MCF 10A (cell line): ENCODE measurements around the gene ERMP1. TPM values are rescaled to one million over a fixed set of nuclear protein-coding genes. Genes with fewer than 3 reads are reported as not detected.

Experiments used
- BruUV-seq: library from RNA; stranded (reverse); fragments of 400-500 nt; replicated peaks from 2 replicates; lab custom pipeline; 2021; lab: Mats Ljungman, UMichigan
- CTCF ChIA-PET: fragments of 300-600 bp; sonication (Branson Sonifier 250); formaldehyde crosslinking; extraction: SDS; loops from one replicate; lab custom pipeline; 2021; ENCODE audit warnings: antibody characterized with exemption, inconsistent platforms; lab: Yijun Ruan, JAX
- POLR2A ChIA-PET: fragments of 300-600, 350-650 bp; sonication (Branson Sonifier 250); formaldehyde crosslinking; extraction: SDS; loops from one replicate; lab custom pipeline; 2020; ENCODE audit warnings: antibody characterized with exemption, inconsistent platforms; lab: Yijun Ruan, JAX
- DNase-seq: peaks from one replicate; pipeline ENCODE4 v3.0.0-alpha.2; 2018; ENCODE audit not compliant: unreplicated experiment
- H3K27ac Mint-ChIP-seq: one replicate; pipeline ENCODE4 v1.8.0; 2022; ENCODE audit warnings: mild to moderate bottlenecking, low read depth, mixed read lengths; ENCODE audit not compliant: unreplicated experiment
- H3K27me3 Mint-ChIP-seq: one replicate; pipeline ENCODE4 v1.8.0; 2022; ENCODE audit warnings: mixed read lengths; ENCODE audit not compliant: insufficient read depth, unreplicated experiment
- H3K36me3 Mint-ChIP-seq: one replicate; pipeline ENCODE4 v1.8.0; 2022; ENCODE audit warnings: mild to moderate bottlenecking, moderate library complexity, mixed read lengths; ENCODE audit not compliant: insufficient read depth, unreplicated experiment
- H3K4me1 Mint-ChIP-seq: one replicate; pipeline ENCODE4 v1.8.0; 2022; ENCODE audit warnings: mixed read lengths; ENCODE audit not compliant: insufficient read depth, unreplicated experiment
- H3K4me3 Mint-ChIP-seq: one replicate; pipeline ENCODE4 v1.8.0; 2022; ENCODE audit warnings: mild to moderate bottlenecking, moderate library complexity, mixed read lengths; ENCODE audit not compliant: unreplicated experiment
- H3K9me3 Mint-ChIP-seq: one replicate; pipeline ENCODE4 v1.8.0; 2022; ENCODE audit warnings: mixed read lengths; ENCODE audit not compliant: unreplicated experiment
- CTCF ChIP-seq: fragments of 200-600 bp; IDR thresholded peaks from one replicate; pipeline ENCODE4 v1.8.0; 2022; ENCODE audit warnings: antibody characterized with exemption, mild to moderate bottlenecking; ENCODE audit not compliant: unreplicated experiment
- intact Hi-C: fragments of 100-400 bp; cut with micrococcal nuclease; formaldehyde crosslinking; loops from 2 replicates; pipeline ENCODE4 v1.14.1; 2022
- total RNA-seq: library from RNA; stranded (reverse); gene quantifications from 2 replicates; pipeline ENCODE4 v1.2.3, GENCODE V29; 2022

The ERMP1 gene
- total RNA-seq, 1 experiment from 2014 or later, result 17.2 TPM

GRCh38 chr9:5850724-5851122 is 17.8 kb upstream of the ERMP1 start:
- no peaks in the 10 kb centered on the region for H3K9me3 Mint-ChIP-seq
- peaks cover 18% of the 10 kb centered on the region for H3K4me1 Mint-ChIP-seq
- TF ChIP-seq CTCF, result no peak
- intact Hi-C loops, result no loop called here
- BruUV-seq, result no TSS peak
- DNase-seq, result no peak
- ChIA-PET POLR2A (interaction anchor here (1.3 to 2.8 kb wide), 4 partner anchors 10 to 29 kb away, joined by 5 to 24 read pairs (median 16); partner anchors contain the start of gene ERMP1), CTCF (interaction anchor here (0.5 to 3.3 kb wide), 5 partner anchors 16 to 717 kb away, joined by 3 to 15 read pairs (median 3); partner anchors contain the start of gene ERMP1)
- H3K27ac Mint-ChIP-seq, result no peak overlapping the region
- H3K36me3 Mint-ChIP-seq, result no peaks in the 10 kb centered on the region
- no peaks in the 10 kb centered on the region for H3K27me3 Mint-ChIP-seq
- H3K4me3 Mint-ChIP-seq, result no peak overlapping the region

GRCh38 chr9:5848372-5848882 is 15.5 kb upstream of the ERMP1 start:
- H3K27me3 Mint-ChIP-seq, result no peaks in the 10 kb centered on the region
- no TSS peak for BruUV-seq
- H3K27ac Mint-ChIP-seq, result no peak overlapping the region
- no peak for DNase-seq
- H3K36me3 Mint-ChIP-seq, result no peaks in the 10 kb centered on the region
- H3K4me3 Mint-ChIP-seq, result no peak overlapping the region
- H3K4me1 Mint-ChIP-seq, result peaks cover 41% of the 10 kb centered on the region
- ChIA-PET POLR2A (interaction anchor here (0.5 to 0.6 kb wide), 2 partner anchors 171 to 217 kb away, joined by 3 read pairs; no protein-coding TSS in a partner anchor), CTCF (interaction anchor here (0.7 to 1.2 kb wide), 2 partner anchors 15 to 34 kb away, joined by 3 read pairs; no protein-coding TSS in a partner anchor)
- intact Hi-C loops, result no loop called here
- no peaks in the 10 kb centered on the region for H3K9me3 Mint-ChIP-seq
- TF ChIP-seq CTCF, result no peak

GRCh38 chr9:5846501-5846921 is 13.6 kb upstream of the ERMP1 start:
- TF ChIP-seq CTCF, result no peak
- ChIA-PET CTCF (interaction anchor here (0.6 to 1.6 kb wide), 6 partner anchors 14 to 707 kb away, joined by 3 to 7 read pairs (median 3); partner anchors contain the start of gene ERMP1), POLR2A (interaction anchor here (1.4 kb wide), 1 partner anchor 33 kb away, joined by 3 read pairs; no protein-coding TSS in a partner anchor)
- Mint-ChIP-seq H3K27ac (no peak overlapping the region), H3K4me3 (no peak overlapping the region), H3K36me3 (no peaks in the 10 kb centered on the region), H3K27me3 (no peaks in the 10 kb centered on the region), H3K9me3 (no peaks in the 10 kb centered on the region), H3K4me1 (peaks cover 41% of the 10 kb centered on the region)
- intact Hi-C loops, result no loop called here
- DNase-seq, result peak; percentile 78
- BruUV-seq, result no TSS peak

- ChIA-PET POLR2A (interaction anchor here (1.4 kb wide), 1 partner anchor 34 kb away, joined by 3 read pairs; no protein-coding TSS in a partner anchor), CTCF (interaction anchor here (0.7 to 1.6 kb wide), 3 partner anchors 14 to 708 kb away, joined by 3 to 7 read pairs (median 5); partner anchors contain the start of gene ERMP1)
- Mint-ChIP-seq H3K4me1 (peaks cover 37% of the 10 kb centered on the region), H3K9me3 (no peaks in the 10 kb centered on the region), H3K4me3 (no peak overlapping the region), H3K27me3 (no peaks in the 10 kb centered on the region), H3K27ac (peak overlapping the region; percentile 82), H3K36me3 (no peaks in the 10 kb centered on the region)
- DNase-seq, result no peak
- TF ChIP-seq CTCF, result no peak
- BruUV-seq, result no TSS peak
- intact Hi-C loops, result no loop called here
Measured at GRCh38 chr9:5846096-5846495, 13.2 kb upstream of the ERMP1 start.
